CD14-positive monocyte (primary cell): ENCODE results near the gene MAGEC1. TPM values are rescaled to one million over a fixed set of nuclear protein-coding genes. Genes with fewer than 3 reads are reported as not detected.

Experiments used
- DNase-seq, 3 donors: peaks; one replicate each; pipeline ENCODE4 v3.0.0-alpha.2; 2011 to 2022
- H2AFZ ChIP-seq: 2 replicates; pipeline ENCODE4 v1.6.0; 2012; ENCODE audit warnings: mild to moderate bottlenecking, low read depth, low read length, inconsistent platforms; ENCODE audit not compliant: insufficient read depth, poor library complexity, severe bottlenecking
- H3K27ac ChIP-seq, 2 donors: 1 replicate in 1 of 2; 2 replicates in 1 of 2; pipeline ENCODE4 v1.5.1; 2012 to 2013; ENCODE audit warnings: low read length in 2 of 2, control low read depth in 1 of 2, inconsistent platforms in 1 of 2, low read depth in 1 of 2, mild to moderate bottlenecking in 1 of 2
- H3K27me3 ChIP-seq, 2 donors: one replicate each; pipeline versions ENCODE4 v1.6.0 to v1.6.1; 2011 to 2013; ENCODE audit warnings: low read length in 2 of 2; ENCODE audit not compliant: control insufficient read depth in 2 of 2, insufficient read depth in 2 of 2
- H3K36me3 ChIP-seq, 2 donors: replicated peaks in 1 of 2; 1 replicate in 1 of 2; 2 replicates in 1 of 2; pipeline versions ENCODE4 v1.5.1 to v1.6.1; 2012 to 2013; ENCODE audit warnings: low read length in 2 of 2, control low read depth in 1 of 2, inconsistent platforms in 1 of 2, mild to moderate bottlenecking in 1 of 2; ENCODE audit not compliant: insufficient read depth in 2 of 2, control insufficient read depth in 1 of 2
- H3K4me1 ChIP-seq, 2 donors: 1 replicate in 1 of 2; 2 replicates in 1 of 2; pipeline versions ENCODE4 v1.5.1 to v1.6.1; 2012 to 2013; ENCODE audit warnings: low read length in 2 of 2, control low read depth in 1 of 2, inconsistent platforms in 1 of 2, mild to moderate bottlenecking in 1 of 2, moderate library complexity in 1 of 2; ENCODE audit not compliant: insufficient read depth in 2 of 2, control insufficient read depth in 1 of 2
- H3K4me2 ChIP-seq: replicated peaks from 2 replicates; pipeline ENCODE3; 2012; ENCODE audit warnings: low read length, moderate library complexity, mild to moderate bottlenecking; ENCODE audit not compliant: poor library complexity, severe bottlenecking; ENCODE audit errors: extremely low read depth
- H3K4me3 ChIP-seq, 3 experiments: fragments of 200-600 bp in 1 of 3; sonication (generic) in 1 of 3; replicated peaks in 1 of 3; 1 replicate in 2 of 3; 2 replicates in 1 of 3; pipeline ENCODE4 v1.5.1; 2011 to 2013; ENCODE audit warnings: low read length in 3 of 3, mild to moderate bottlenecking in 3 of 3, control low read depth in 2 of 3, low read depth in 2 of 3, inconsistent platforms in 1 of 3, moderate library complexity in 1 of 3
- H3K79me2 ChIP-seq: 2 replicates; pipeline ENCODE4 v1.6.0; 2012; ENCODE audit warnings: mild to moderate bottlenecking, control low read depth, inconsistent platforms, low read length, moderate library complexity; ENCODE audit not compliant: insufficient read depth
- H3K9ac ChIP-seq: 2 replicates; pipeline ENCODE4 v1.6.0; 2017; ENCODE audit warnings: low read length, mild to moderate bottlenecking; ENCODE audit not compliant: insufficient read depth, poor library complexity, severe bottlenecking
- H3K9me3 ChIP-seq, 2 donors: replicated peaks in 1 of 2; 1 replicate in 1 of 2; 2 replicates in 1 of 2; pipeline versions ENCODE4 v1.5.1 to v1.6.1; 2012 to 2013; ENCODE audit warnings: low read length in 2 of 2, control low read depth in 1 of 2; ENCODE audit not compliant: control insufficient read depth in 1 of 2, insufficient read depth in 1 of 2
- H4K20me1 ChIP-seq: 2 replicates; pipeline ENCODE4 v1.6.0; 2012; ENCODE audit warnings: mild to moderate bottlenecking, low read length, control low read depth, moderate library complexity; ENCODE audit not compliant: insufficient read depth
- H3K27ac Mint-ChIP-seq, 7 donors: one replicate each; pipeline ENCODE4 v1.8.0; 2020; ENCODE audit warnings: mild to moderate bottlenecking in 7 of 7, mixed read lengths in 7 of 7, moderate library complexity in 6 of 7, inconsistent platforms in 2 of 7
- H3K27me3 Mint-ChIP-seq, 3 donors: one replicate each; pipeline ENCODE4 v1.8.0; 2021 to 2022; ENCODE audit warnings: low read depth in 3 of 3, mild to moderate bottlenecking in 3 of 3, mixed read lengths in 3 of 3, moderate library complexity in 3 of 3, inconsistent platforms in 1 of 3
- H3K36me3 Mint-ChIP-seq, 2 donors: one replicate each; pipeline ENCODE4 v1.8.0; 2020; ENCODE audit warnings: mixed read lengths in 2 of 2, inconsistent platforms in 1 of 2, mild to moderate bottlenecking in 1 of 2
- H3K4me1 Mint-ChIP-seq: one replicate; pipeline ENCODE4 v1.8.0; 2020; ENCODE audit warnings: mild to moderate bottlenecking, mixed read lengths
- H3K4me3 Mint-ChIP-seq, 2 donors: one replicate each; pipeline ENCODE4 v1.8.0; 2020; ENCODE audit warnings: mild to moderate bottlenecking in 2 of 2, mixed read lengths in 2 of 2, moderate library complexity in 1 of 2
- H3K9me3 Mint-ChIP-seq, 7 donors: one replicate each; pipeline ENCODE4 v1.8.0; 2020 to 2022; ENCODE audit warnings: mixed read lengths in 7 of 7, mild to moderate bottlenecking in 6 of 7, moderate library complexity in 6 of 7, inconsistent platforms in 2 of 7
- CTCF ChIP-seq: fragments of 200-600 bp; IDR thresholded peaks from one replicate; pipeline ENCODE4 v1.8.0; 2022; ENCODE audit warnings: antibody characterized with exemption, mild to moderate bottlenecking
- WGBS: methylation state at CpG from one replicate; pipeline ENCODE4 v1.1.5; 2013; ENCODE audit warnings: missing lambda C conversion rate; ENCODE audit not compliant: insufficient coverage; 5-methylcytosine and 5-hydroxymethylcytosine counted together
- intact Hi-C, 2 donors: fragments of 100-400 bp; cut with micrococcal nuclease; formaldehyde crosslinking; loops; one replicate each; pipeline versions ENCODE4 v1.15.0 to v1.15.1; 2023
- polyA plus RNA-seq, 3 donors: library from polyadenylated mRNA; depleted of rRNA in 1 of 3; unstranded in 2 of 3; stranded (reverse) in 1 of 3; fragments of 300-500 nt in 2 of 3; fragments of >200 nt in 1 of 3; fragmentation: Illumina TruSeq in 2 of 3; gene quantifications; 1 replicate in 2 of 3; 2 replicates in 1 of 3; pipeline ENCODE4 v1.2.3, GENCODE V29; 2012 to 2021

Gene MAGEC1
- polyA plus RNA-seq, 3 donors, result not detected

- Mint-ChIP-seq H3K27me3 (peaks cover 0 to 2% (median 0%) of the 10 kb centered on the region in 3 donors), H3K36me3 (no peaks in the 10 kb centered on the region), H3K4me1 (no peaks in the 10 kb centered on the region), H3K9me3 (peaks cover 0 to 3% (median 0%) of the 10 kb centered on the region in 7 donors), H3K27ac (no peak overlapping the region), H3K4me3 (no peak overlapping the region)
- Histone ChIP-seq H3K27ac (no peak overlapping the region), H3K4me1 (no peaks in the 10 kb centered on the region), H3K9ac (no peak overlapping the region), H3K79me2 (no peaks in the 10 kb centered on the region), H3K9me3 (no peaks in the 10 kb centered on the region), H3K4me2 (no peak overlapping the region), H3K4me3 (no peak overlapping the region), H3K36me3 (no peaks in the 10 kb centered on the region), H4K20me1 (no peaks in the 10 kb centered on the region), H2AFZ (no peak overlapping the region), H3K27me3 (no peaks in the 10 kb centered on the region)
- no peak for DNase-seq
- intact Hi-C loops, result no loop called here
- WGBS, result no CpG with 5 or more reads among the region's 3 CpGs
- no peak for TF ChIP-seq CTCF
Observed at GRCh38 chrX:141917801-141918200, 14.1 kb downstream of the MAGEC1 start.

- H3K4me3 ChIP-seq, result no peak overlapping the region
- intact Hi-C loops, result no loop called here
- no peaks in the 10 kb centered on the region for H3K27me3 ChIP-seq
- Mint-ChIP-seq H3K27ac (no peak overlapping the region), H3K4me1 (no peaks in the 10 kb centered on the region), H3K27me3 (no peaks in the 10 kb centered on the region), H3K36me3 (no peaks in the 10 kb centered on the region), H3K9me3 (peaks cover 0 to 2% (median 0%) of the 10 kb centered on the region in 7 donors), H3K4me3 (no peak overlapping the region)
- H3K36me3 ChIP-seq, result no peaks in the 10 kb centered on the region
- no peak overlapping the region for H3K4me2 ChIP-seq
- H3K79me2 ChIP-seq, result no peaks in the 10 kb centered on the region
- TF ChIP-seq CTCF, result no peak
- H3K27ac ChIP-seq, result no peak overlapping the region
- WGBS, result no CpG with 5 or more reads among the region's 2 CpGs
- no peak overlapping the region for H3K9ac ChIP-seq
- no peak overlapping the region for H2AFZ ChIP-seq
- H3K9me3 ChIP-seq, result no peaks in the 10 kb centered on the region
- H4K20me1 ChIP-seq, result no peaks in the 10 kb centered on the region
- H3K4me1 ChIP-seq, result no peaks in the 10 kb centered on the region
- no peak for DNase-seq
Observed at GRCh38 chrX:141924293-141924692, 20.6 kb downstream of the MAGEC1 start.
